Pancreas (tissue), 10 donors: Measurements from ENCODE around the gene ACCSL. TPM values are rescaled to one million over a fixed set of nuclear protein-coding genes. Genes with fewer than 3 reads are reported as not detected.

Experiments
- ATAC-seq, 4 donors: fragments of 200-7000 bp; cut with Tn5 transposase; one replicate each; pipeline versions ENCODE4 v1.8.0 to v1.9.1; 2020; ENCODE audit warnings: mild to moderate bottlenecking in 4 of 4, moderate library complexity in 4 of 4
- DNase-seq, 6 donors: peaks; one replicate each; pipeline ENCODE4 v3.0.0-alpha.2; 2020
- FAIRE-seq: peaks from 2 replicates; lab custom pipeline; 2012; peaks lifted over from hg19 to GRCh38; lab: Jason Lieb, UNC
- H3K27ac ChIP-seq, 4 donors: fragments of 200-600 bp; sonication (generic); 1 replicate in 3 of 4; 2 replicates in 1 of 4; pipeline versions ENCODE4 v1.5.0 to v1.8.0; 2020
- H3K27me3 ChIP-seq, 4 donors: fragments of 200-600 bp; one replicate each; pipeline ENCODE4 v1.8.0; 2021
- H3K36me3 ChIP-seq, 3 donors: fragments of 200-600 bp; sonication (generic) in 1 of 3; one replicate each; pipeline versions ENCODE4 v1.5.0 to v1.8.0; 2020 to 2021
- H3K4me1 ChIP-seq, 3 donors: fragments of 200-600 bp; one replicate each; pipeline ENCODE4 v1.8.0; 2021
- H3K4me3 ChIP-seq, 4 donors: fragments of 200-600 bp; sonication (generic) in 2 of 4; one replicate each; pipeline versions ENCODE4 v1.5.0 to v1.8.0; 2020 to 2021
- H3K9me3 ChIP-seq, 4 donors: fragments of 200-600 bp; one replicate each; pipeline ENCODE4 v1.8.0; 2021
- WGBS, 2 donors: extraction: QIAGEN DNeasy Blood & Tissue Kit; methylation state at CpG; one replicate each; pipeline ENCODE4 v1.1.7; 2013; 5-methylcytosine and 5-hydroxymethylcytosine counted together
- intact Hi-C, 3 donors: fragments of 100-400 bp; cut with DNase I; formaldehyde crosslinking; loops; one replicate each; pipeline versions ENCODE4 v1.11.1 to v1.14.2; 2022
- polyA plus RNA-seq, 2 donors: library from polyadenylated mRNA; stranded (reverse); fragments of 200-250 nt; gene quantifications; one replicate each; pipeline ENCODE4 v1.2.3, GENCODE V29; 2013
- total RNA-seq, 6 donors: library from RNA; stranded (reverse); fragmentation: NEBNext Ultra II Directional in 4 of 6; extraction: Animal tissue kit (Norgen Biotek cat#: 25700) in 4 of 6; gene quantifications; one replicate each; pipeline versions ENCODE4 v1.2.1 to v1.2.4, GENCODE V29; 2021 to 2023
- TF ChIP-seq, protein P1 (sequence below), 4 donors: fragments of 200-600 bp; sonication (generic) in 3 of 4; IDR thresholded peaks; one replicate each; pipeline versions ENCODE4 v1.5.0 to v1.8.0; 2021; ENCODE audit warnings: antibody characterized with exemption in 4 of 4
- donor health status: healthy with polysubstance abuse.
- donor health status: DM: no; HTN: no; CAD: no; lungs with moderate emphysema.
- donor health status: DM: no; HTN: no; CAD: no.
- donor health status: control.
- donor health status: control.
- donor health status: Bipolar disorder and iron deficiency.
- donor health status: DM: yes; HTN: yes; CAD: no.
- donor health status: DM: no; HTN: no; CAD: no.
- donor health status: DM: no; HTN: no; CAD: no.
- donor health status: DM: yes; HTN: yes; CAD: no.

ACCSL gene
- total and polyA plus RNA-seq, 8 donors, result not detected

DNA sequence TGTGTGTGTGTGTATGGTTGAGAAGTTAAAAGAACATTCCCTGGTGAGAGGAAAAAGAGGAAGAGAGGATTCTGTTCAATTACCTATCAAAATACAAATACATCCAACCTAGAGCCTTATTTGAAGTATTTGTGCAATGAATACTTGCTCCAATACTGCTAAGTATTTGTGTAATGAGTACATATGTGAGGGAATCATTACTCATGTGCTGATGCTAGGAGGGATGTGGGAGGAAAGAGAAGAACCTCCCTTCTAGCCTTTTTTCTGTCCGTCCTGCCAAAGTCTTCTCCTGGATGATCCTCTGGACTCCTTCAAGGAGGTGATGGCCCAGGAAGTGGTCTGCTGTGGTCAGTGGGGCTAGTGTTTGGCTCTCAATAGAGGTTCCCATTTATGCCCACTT, 36.0 kb upstream of the ACCSL start:
- no peak overlapping the region for H3K4me3 ChIP-seq
- TF ChIP-seq, protein P1, sequence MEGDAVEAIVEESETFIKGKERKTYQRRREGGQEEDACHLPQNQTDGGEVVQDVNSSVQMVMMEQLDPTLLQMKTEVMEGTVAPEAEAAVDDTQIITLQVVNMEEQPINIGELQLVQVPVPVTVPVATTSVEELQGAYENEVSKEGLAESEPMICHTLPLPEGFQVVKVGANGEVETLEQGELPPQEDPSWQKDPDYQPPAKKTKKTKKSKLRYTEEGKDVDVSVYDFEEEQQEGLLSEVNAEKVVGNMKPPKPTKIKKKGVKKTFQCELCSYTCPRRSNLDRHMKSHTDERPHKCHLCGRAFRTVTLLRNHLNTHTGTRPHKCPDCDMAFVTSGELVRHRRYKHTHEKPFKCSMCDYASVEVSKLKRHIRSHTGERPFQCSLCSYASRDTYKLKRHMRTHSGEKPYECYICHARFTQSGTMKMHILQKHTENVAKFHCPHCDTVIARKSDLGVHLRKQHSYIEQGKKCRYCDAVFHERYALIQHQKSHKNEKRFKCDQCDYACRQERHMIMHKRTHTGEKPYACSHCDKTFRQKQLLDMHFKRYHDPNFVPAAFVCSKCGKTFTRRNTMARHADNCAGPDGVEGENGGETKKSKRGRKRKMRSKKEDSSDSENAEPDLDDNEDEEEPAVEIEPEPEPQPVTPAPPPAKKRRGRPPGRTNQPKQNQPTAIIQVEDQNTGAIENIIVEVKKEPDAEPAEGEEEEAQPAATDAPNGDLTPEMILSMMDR (IDR thresholded peaks at IDR 0.05), result no peak
- intact Hi-C loops, result no loop called here
- no peaks in the 10 kb centered on the region for H3K9me3 ChIP-seq
- no peak overlapping the region for H3K27ac ChIP-seq
- FAIRE-seq (no peak), DNase-seq (no peak), ATAC-seq (no peak)
- WGBS, 2 donors, result 68 to 94% methylated on average over 1 of the region's 1 CpG
- H3K36me3 ChIP-seq, result no peaks in the 10 kb centered on the region
- H3K27me3 ChIP-seq, result no peaks in the 10 kb centered on the region
- no peaks in the 10 kb centered on the region for H3K4me1 ChIP-seq

DNA sequence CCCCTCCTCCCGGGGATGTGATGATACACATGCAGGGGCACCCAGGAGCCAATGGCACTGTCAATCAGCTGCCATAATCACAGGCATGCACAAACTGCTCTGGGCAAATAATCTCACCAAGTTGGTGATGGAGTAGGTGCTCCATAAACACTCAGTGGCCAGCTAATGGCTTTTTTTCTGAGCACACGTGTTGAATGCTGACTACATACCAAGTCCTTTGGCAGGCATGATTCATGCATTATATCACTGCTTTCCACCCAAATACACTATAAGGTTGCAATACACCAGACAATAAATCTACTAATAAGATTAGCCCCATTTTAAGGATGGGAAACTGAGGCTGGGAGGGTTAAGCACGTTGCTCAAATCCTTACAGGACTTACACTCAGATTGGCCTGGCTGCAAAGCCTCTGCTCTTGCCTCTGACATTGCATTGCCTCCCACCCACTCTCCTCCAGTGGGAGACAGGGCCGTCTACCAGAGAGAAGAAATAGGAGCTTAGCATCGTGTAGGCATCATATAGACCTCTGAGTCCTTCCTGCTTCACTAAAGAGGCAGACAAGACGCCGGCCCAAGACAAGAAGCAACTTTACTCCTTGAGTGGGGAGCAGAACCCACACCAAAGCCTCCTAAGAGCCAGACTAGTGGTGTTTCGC, 32.7 kb upstream of the ACCSL start:
- TF ChIP-seq, protein P1 (IDR thresholded peaks at IDR 0.05), result no peak
- H3K27me3 ChIP-seq, result no peaks in the 10 kb centered on the region
- intact Hi-C loops, result no loop called here
- H3K36me3 ChIP-seq, result no peaks in the 10 kb centered on the region
- DNase-seq (no peak), ATAC-seq (no peak), FAIRE-seq (no peak)
- H3K4me3 ChIP-seq, result no peak overlapping the region
- WGBS, 2 donors, result 71 to 79% methylated on average over 8 of the region's 8 CpGs
- peaks cover 0 to 13% (median 0%) of the 10 kb centered on the region in 3 donors for H3K4me1 ChIP-seq
- H3K9me3 ChIP-seq, result no peaks in the 10 kb centered on the region
- H3K27ac ChIP-seq, result no peak overlapping the region

DNA sequence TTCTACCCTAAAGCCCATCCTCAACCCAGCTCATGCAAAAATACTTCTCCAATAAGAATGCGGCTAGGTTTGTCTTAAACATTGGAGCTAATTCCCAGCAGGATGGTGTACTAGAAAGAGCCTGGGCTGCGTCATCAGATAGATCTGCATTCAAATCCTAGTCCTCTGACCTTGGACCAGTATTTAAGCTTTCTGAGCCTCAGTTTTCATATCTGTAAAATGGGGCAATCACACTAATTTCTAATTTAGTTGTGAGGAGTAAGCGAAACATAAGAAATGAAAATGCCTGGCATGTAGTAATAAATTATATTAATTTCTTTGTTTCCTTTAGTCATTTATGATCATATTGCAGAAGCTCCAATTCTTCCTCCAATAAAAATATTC, 32.2 kb upstream of the ACCSL start:
- FAIRE-seq, result no peak
- intact Hi-C loops, result no loop called here
- WGBS, 2 donors, result 87 to 92% methylated on average over 3 of the region's 3 CpGs
- Histone ChIP-seq H3K4me1 (peaks cover 0 to 13% (median 0%) of the 10 kb centered on the region in 3 donors), H3K27ac (no peak overlapping the region), H3K36me3 (no peaks in the 10 kb centered on the region), H3K4me3 (no peak overlapping the region), H3K9me3 (no peaks in the 10 kb centered on the region), H3K27me3 (no peaks in the 10 kb centered on the region)
- ATAC-seq, result no peak
- no peak for DNase-seq
- TF ChIP-seq, protein P1 (IDR thresholded peaks at IDR 0.05), result no peak

DNA sequence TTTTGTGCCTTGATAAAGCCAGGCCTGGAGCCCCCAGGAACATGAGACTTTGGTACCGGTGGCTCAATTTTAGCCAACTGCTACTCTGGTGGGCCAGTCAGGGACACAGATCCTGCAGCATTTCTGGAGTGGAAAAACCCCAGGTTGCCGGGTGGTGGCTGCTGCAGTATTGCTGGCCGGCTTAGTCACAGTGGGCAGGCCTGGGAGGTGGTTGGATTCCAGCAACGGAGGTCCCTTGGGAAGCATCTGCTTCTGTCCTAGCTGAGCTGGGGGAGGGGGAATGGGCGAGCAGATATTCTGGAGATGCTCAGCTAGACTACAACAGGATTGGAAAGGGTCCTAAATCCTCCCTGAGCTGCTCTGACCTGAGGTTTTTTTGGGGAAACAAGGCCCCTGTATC, 31.6 kb upstream of the ACCSL start:
- Histone ChIP-seq H3K9me3 (no peaks in the 10 kb centered on the region), H3K4me3 (no peak overlapping the region), H3K27ac (no peak overlapping the region), H3K27me3 (no peaks in the 10 kb centered on the region), H3K4me1 (peaks cover 0 to 13% (median 0%) of the 10 kb centered on the region in 3 donors), H3K36me3 (no peaks in the 10 kb centered on the region)
- TF ChIP-seq, protein P1 (IDR thresholded peaks at IDR 0.05), result no peak
- ATAC-seq, result peak in 3 of 4 donors; percentile 31 to 45 (median 32)
- intact Hi-C loops, result no loop called here
- 73 to 74% methylated on average over 5 of the region's 5 CpGs for WGBS, 2 donors
- DNase-seq, result no peak
- FAIRE-seq, result no peak
